Kidney (tissue), 14 donors: Measurements from ENCODE around the gene ZWILCH. TPM values are rescaled to one million over a fixed set of nuclear protein-coding genes. Genes with fewer than 3 reads are reported as not detected.
"Not testable (repeated sequence)": the region's sequence is repeated elsewhere in the genome, so short reads cannot be mapped to it uniquely, and the experiment has no call there.

Source experiments
- DNase-seq, 5 donors: peaks; one replicate each; pipeline ENCODE4 v3.0.0-alpha.2; 2013 to 2020
- FAIRE-seq: peaks from 2 replicates; lab custom pipeline; 2012; peaks lifted over from hg19 to GRCh38; lab: Jason Lieb, UNC
- H3K27ac ChIP-seq, 2 donors: one replicate each; pipeline ENCODE4 v1.7.0; 2013; ENCODE audit warnings: low read depth in 2 of 2, low read length in 2 of 2, inconsistent platforms in 1 of 2
- H3K27me3 ChIP-seq: one replicate; pipeline ENCODE4 v1.7.1; 2013; ENCODE audit warnings: low read length, inconsistent platforms; ENCODE audit not compliant: control insufficient read depth, insufficient read depth
- H3K36me3 ChIP-seq, 3 donors: one replicate each; pipeline versions ENCODE4 v1.7.0 to v1.7.1; 2013; ENCODE audit warnings: low read length in 3 of 3, control low read depth in 1 of 3, inconsistent platforms in 1 of 3; ENCODE audit not compliant: insufficient read depth in 3 of 3, control insufficient read depth in 2 of 3
- H3K4me1 ChIP-seq, 3 donors: one replicate each; pipeline versions ENCODE4 v1.7.0 to v1.7.1; 2013; ENCODE audit warnings: low read length in 3 of 3, inconsistent platforms in 1 of 3, low read depth in 1 of 3; ENCODE audit not compliant: control insufficient read depth in 2 of 3, insufficient read depth in 2 of 3
- H3K4me3 ChIP-seq, 3 donors: one replicate each; pipeline versions ENCODE4 v1.7.0 to v1.8.1; 2013; ENCODE audit warnings: low read length in 3 of 3, control low read depth in 1 of 3, inconsistent platforms in 1 of 3
- H3K9ac ChIP-seq, 3 donors: one replicate each; pipeline versions ENCODE4 v1.7.0 to v1.7.1; 2013; ENCODE audit warnings: low read length in 3 of 3, control low read depth in 1 of 3, inconsistent platforms in 1 of 3
- H3K9me3 ChIP-seq, 3 donors: one replicate each; pipeline versions ENCODE4 v1.7.0 to v1.7.1; 2013; ENCODE audit warnings: low read length in 3 of 3, control low read depth in 1 of 3, inconsistent platforms in 1 of 3; ENCODE audit not compliant: control insufficient read depth in 2 of 3, insufficient read depth in 1 of 3
- CTCF ChIP-seq: IDR thresholded peaks from 3 replicates; pipeline ENCODE4 v1.5.1; 2012; ENCODE audit warnings: mild to moderate bottlenecking, moderate library complexity, borderline replicate concordance; ENCODE audit not compliant: insufficient read depth; ENCODE audit errors: extremely low read depth
- intact Hi-C: fragments of 100-400 bp; cut with DNase I; formaldehyde crosslinking; loops from one replicate; pipeline ENCODE4 v1.11.1; 2022
- polyA plus RNA-seq: library from polyadenylated mRNA; stranded (reverse); fragments of 350-450 nt; fragmentation: Illumina TruSeq; extraction: RNeasy Lipid Tissue Mini Kit (QIAGEN cat#74804); gene quantifications from one replicate; pipeline ENCODE4 v1.2.3, GENCODE V29; 2014; ENCODE audit warnings: low read depth, low replicate concordance; ENCODE audit not compliant: insufficient read depth
- total RNA-seq: library from RNA; stranded (reverse); fragmentation: NEBNext Ultra II Directional; extraction: Animal tissue kit (Norgen Biotek cat#: 25700); gene quantifications from one replicate; pipeline ENCODE4 v1.2.1, GENCODE V29; 2021
- donor health status: control.
- donor health status: control.
- donor health status: control.
- donor health status: control.
- donor health status: control.
- donor health status: DM: yes; HTN: yes; CAD: no.
- donor health status: Normal renal cell carcinoma (clear cell type).

ZWILCH gene
- total and polyA plus RNA-seq, 2 donors from 2014 or later: 3.0 to 9.0 TPM

- intact Hi-C loops: no loop called here
- FAIRE-seq: no peak
- no peaks in the 10 kb centered on the region for H3K27me3 ChIP-seq
- H3K9ac ChIP-seq: no peak overlapping the region
- no peak overlapping the region for H3K4me3 ChIP-seq
- no peak for DNase-seq
- H3K9me3 ChIP-seq: no peaks in the 10 kb centered on the region
- H3K4me1 ChIP-seq: peaks cover 3 to 17% (median 7%) of the 10 kb centered on the region in 3 donors
- TF ChIP-seq CTCF: no peak
- no peak overlapping the region for H3K27ac ChIP-seq
- peaks cover 11 to 46% (median 31%) of the 10 kb centered on the region in 3 donors for H3K36me3 ChIP-seq
Measured at GRCh38 chr15:66502491-66502890, 2.6 kb upstream of the ZWILCH start.

GRCh38 chr15:66503041-66503648, 2.0 kb upstream of the ZWILCH start:
- peak overlapping the region; percentile 95 to 96 (median 95) for H3K9ac ChIP-seq
- DNase-seq, H3K27ac ChIP-seq, H3K9me3 ChIP-seq, intact Hi-C loops, H3K27me3 ChIP-seq, FAIRE-seq: not testable (repeated sequence)
- H3K4me3 ChIP-seq: peak overlapping the region; percentile 95 to 98 (median 97)
- peaks cover 3 to 13% (median 6%) of the 10 kb centered on the region in 3 donors for H3K4me1 ChIP-seq
- H3K36me3 ChIP-seq: peaks cover 10 to 43% (median 31%) of the 10 kb centered on the region in 3 donors

DNA sequence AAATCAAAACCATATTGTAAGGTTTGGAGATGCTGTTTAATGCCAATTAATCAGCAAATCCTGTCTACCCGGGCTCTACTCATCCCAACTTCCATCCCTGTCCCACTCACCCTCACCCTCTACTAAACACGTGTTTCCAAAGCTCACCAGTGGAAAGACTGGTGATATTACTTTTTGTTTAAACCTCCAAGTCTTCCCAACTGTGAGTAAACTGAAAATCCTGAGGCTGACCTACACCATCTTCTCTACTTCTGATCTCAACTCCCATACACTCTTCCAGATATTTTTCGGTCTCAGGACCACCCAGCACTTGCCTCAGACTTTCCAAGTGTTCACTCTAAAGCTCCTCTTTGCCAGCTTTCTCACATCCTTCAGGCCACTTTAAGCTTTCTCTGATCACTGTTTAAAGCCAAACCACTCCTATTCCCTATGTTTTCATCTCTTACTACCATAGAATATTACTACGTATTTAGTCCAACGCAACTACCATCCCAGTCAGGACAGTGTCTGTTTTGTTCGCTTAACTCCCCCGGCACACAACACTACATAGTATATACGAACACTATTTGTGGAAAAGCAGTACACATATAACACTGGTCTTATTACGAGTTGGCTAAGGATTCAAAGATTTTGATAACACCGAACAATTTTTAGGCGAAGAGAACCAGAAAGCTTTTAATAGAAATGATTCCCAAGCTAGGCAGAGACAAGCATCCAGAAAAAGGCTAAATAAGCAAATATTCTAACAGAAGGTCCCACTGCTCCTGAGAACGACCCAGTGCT, 1.2 kb upstream of the ZWILCH start:
- Histone ChIP-seq H3K9ac (peak overlapping the region; percentile 95 to 96 (median 95)), H3K36me3 (peaks cover 6 to 34% (median 27%) of the 10 kb centered on the region in 3 donors), H3K4me3 (peak overlapping the region; percentile 95 to 98 (median 97)), H3K27me3 (no peaks in the 10 kb centered on the region), H3K4me1 (peaks cover 3 to 7% (median 5%) of the 10 kb centered on the region in 3 donors), H3K9me3 (no peaks in the 10 kb centered on the region), H3K27ac (peak overlapping the region; percentile 93 to 98)
- DNase-seq: no peak
- intact Hi-C loops: no loop called here
- no peak for FAIRE-seq
- no peak for TF ChIP-seq CTCF

GRCh38 chr15:66505430-66505811, 295 bp downstream of the ZWILCH start:
- FAIRE-seq (no peak), DNase-seq (no peak)
- H3K4me3 ChIP-seq: peak overlapping the region; percentile 95 to 98 (median 97)
- H3K36me3 ChIP-seq: peaks cover 3 to 21% (median 16%) of the 10 kb centered on the region in 3 donors
- peak overlapping the region; percentile 77 to 96 (median 95) for H3K9ac ChIP-seq
- H3K27me3 ChIP-seq: no peaks in the 10 kb centered on the region
- H3K9me3 ChIP-seq: no peaks in the 10 kb centered on the region
- intact Hi-C loops: no loop called here
- peak overlapping the region in 1 of 2 donors; percentile 93 for H3K27ac ChIP-seq
- TF ChIP-seq CTCF: no peak
- peaks cover 3 to 7% (median 5%) of the 10 kb centered on the region in 3 donors for H3K4me1 ChIP-seq
